OCI-LY7 (cell line): ENCODE measurements around the gene ARIH1. TPM values are rescaled to one million over a fixed set of nuclear protein-coding genes. Genes with fewer than 3 reads are reported as not detected.
"Not testable (repeated sequence)": the region's sequence is repeated elsewhere in the genome, so short reads cannot be mapped to it uniquely, and the experiment has no call there.

Experiments
- BruUV-seq: library from RNA; stranded (reverse); fragments of 400-500 nt; replicated peaks from 2 replicates; lab custom pipeline; 2021; lab: Mats Ljungman, UMichigan
- CTCF ChIA-PET: fragments of 300-600 bp; sonication (Branson Sonifier 250); formaldehyde crosslinking; loops from one replicate; lab custom pipeline; 2022; ENCODE audit warnings: antibody characterized with exemption; ENCODE audit not compliant: unreplicated experiment; lab: Charles Lee
- POLR2A ChIA-PET: fragments of 300-600 bp; sonication (Branson Sonifier 250); formaldehyde crosslinking; loops from one replicate; lab custom pipeline; 2022; ENCODE audit warnings: antibody characterized with exemption; lab: Charles Lee
- DNase-seq: peaks from one replicate; pipeline ENCODE4 v3.0.0-alpha.2; 2015; ENCODE audit warnings: low spot score
- H2AFZ ChIP-seq: fragments of 200-600 bp; sonication (generic), shearing (Covaris generic); 2 replicates; pipeline ENCODE4 v1.6.1; 2014; ENCODE audit warnings: mild to moderate bottlenecking, antibody characterized with exemption, low read length, moderate library complexity
- H3K27ac ChIP-seq: fragments of 200-600 bp; sonication (generic); 2 replicates; pipeline ENCODE4 v1.5.1; 2014; ENCODE audit warnings: mixed run types, low read depth, mild to moderate bottlenecking, moderate library complexity, low read length, inconsistent platforms; ENCODE audit not compliant: poor library complexity, severe bottlenecking
- H3K36me3 ChIP-seq: fragments of 200-600 bp; sonication (generic); 2 replicates; pipeline ENCODE4 v1.6.1; 2014; ENCODE audit warnings: mild to moderate bottlenecking, antibody characterized with exemption, low read length, moderate library complexity, mixed read lengths; ENCODE audit not compliant: insufficient read depth
- H3K4me1 ChIP-seq: fragments of 200-600 bp; sonication (generic); 2 replicates; pipeline ENCODE4 v1.5.1; 2014; ENCODE audit warnings: mild to moderate bottlenecking, low read length; ENCODE audit not compliant: insufficient read depth, poor library complexity, severe bottlenecking
- H3K4me2 ChIP-seq: fragments of 200-600 bp; sonication (generic); 2 replicates; pipeline ENCODE4 v1.6.1; 2014; ENCODE audit warnings: mild to moderate bottlenecking, low read length
- H3K4me3 ChIP-seq: fragments of 200-600 bp; sonication (generic); 2 replicates; pipeline ENCODE4 v1.5.1; 2014; ENCODE audit warnings: mild to moderate bottlenecking, low read depth, low read length; ENCODE audit not compliant: poor library complexity, severe bottlenecking
- H3K79me2 ChIP-seq: fragments of 200-600 bp; sonication (generic); 2 replicates; pipeline ENCODE4 v1.6.1; 2016; ENCODE audit warnings: low read depth, mild to moderate bottlenecking, low read length, moderate library complexity, mixed read lengths; ENCODE audit not compliant: insufficient read depth
- H3K9me2 ChIP-seq: fragments of 200-600 bp; sonication (generic); 2 replicates; pipeline ENCODE4 v1.6.1; 2016; ENCODE audit warnings: mild to moderate bottlenecking, low read length, mixed read lengths; ENCODE audit not compliant: insufficient read depth
- H3K9me3 ChIP-seq: fragments of 200-600 bp; sonication (generic); 2 replicates; pipeline ENCODE4 v1.6.1; 2014; ENCODE audit warnings: mild to moderate bottlenecking, mixed run types, low read length, mixed read lengths
- H4K20me1 ChIP-seq: fragments of 200-600 bp; sonication (generic); 2 replicates; pipeline ENCODE4 v1.6.1; 2014; ENCODE audit warnings: mild to moderate bottlenecking, antibody characterized with exemption, low read length, moderate library complexity, mixed read lengths; ENCODE audit not compliant: insufficient read depth
- CTCF ChIP-seq: fragments of 200-600 bp; sonication (generic); conservative IDR thresholded peaks from 2 replicates; pipeline ENCODE4 v1.5.1; 2014; ENCODE audit warnings: mild to moderate bottlenecking, antibody characterized with exemption, low read length, moderate library complexity, mixed read lengths
- EZH2phosphoT487 ChIP-seq: fragments of 200-600 bp; sonication (generic); IDR thresholded peaks from 2 replicates; pipeline ENCODE4 v1.6.1; 2018; ENCODE audit warnings: low read depth, borderline replicate concordance, mild to moderate bottlenecking, mixed run types, antibody characterized with exemption, low read length, moderate library complexity, mixed read lengths
- intact Hi-C: fragments of 100-400 bp; cut with micrococcal nuclease; formaldehyde crosslinking; loops from one replicate; pipeline ENCODE4 v1.10.0; 2022; ENCODE audit not compliant: unreplicated experiment
- total RNA-seq, 2 experiments: library from RNA; depleted of rRNA in 1 of 2; stranded (reverse); fragments of >200 nt in 1 of 2; shearing (Covaris generic) in 1 of 2; gene quantifications; 2 replicates each; pipeline ENCODE4 v1.2.3, GENCODE V29; 2014 to 2022

The ARIH1 gene
- total RNA-seq, 2 experiments from 2014 or later = 33.0 to 142 TPM

DNA sequence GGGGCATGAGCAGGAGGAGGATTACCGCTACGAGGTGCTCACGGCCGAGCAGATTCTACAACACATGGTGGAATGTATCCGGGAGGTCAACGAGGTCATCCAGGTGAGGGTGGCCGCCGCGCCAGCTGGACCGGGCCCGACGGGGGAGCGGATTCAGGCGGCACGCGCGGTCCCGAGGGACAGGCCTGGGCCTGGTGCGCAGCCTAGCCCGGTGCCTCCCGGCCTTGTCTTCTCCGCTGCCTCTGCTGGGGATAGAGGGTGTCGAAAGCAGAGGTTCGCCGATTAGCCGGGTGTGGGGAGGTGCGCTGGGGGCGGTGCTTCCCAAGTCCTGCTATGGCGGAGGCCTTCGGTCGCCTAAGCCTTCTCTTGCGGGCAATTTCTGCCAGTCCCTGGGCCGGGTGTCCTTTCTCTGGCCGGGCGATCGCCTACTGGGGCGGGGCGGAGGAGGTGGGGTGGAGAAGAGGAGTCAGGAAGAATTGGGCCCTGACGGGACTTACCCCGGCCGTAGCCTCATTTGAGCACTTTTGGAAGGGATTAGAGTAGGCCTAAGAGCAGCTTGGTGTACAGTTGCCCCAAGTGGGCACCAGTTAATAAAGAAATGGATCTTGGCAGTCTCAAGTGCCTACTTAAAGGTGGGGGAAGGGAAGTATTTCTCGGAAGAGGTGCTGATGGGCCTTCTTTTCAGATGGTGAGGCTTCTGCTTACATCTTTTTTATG, 940 bp downstream of the ARIH1 start:
- peak; percentile 10 for TF ChIP-seq CTCF
- TF ChIP-seq EZH2phosphoT487 = no peak
- ChIA-PET POLR2A (interaction anchor here (0.7 to 1.8 kb wide), 3 partner anchors 11 to 55 kb away, joined by 3 to 5 read pairs (median 5); no protein-coding TSS in a partner anchor), CTCF (no interaction called here)
- no peaks in the 10 kb centered on the region for H3K9me3 ChIP-seq
- H3K79me2 ChIP-seq = peaks cover 56% of the 10 kb centered on the region
- H4K20me1 ChIP-seq = peaks cover 20% of the 10 kb centered on the region
- DNase-seq = peak; percentile 83
- H2AFZ ChIP-seq = no peak overlapping the region
- no TSS peak for BruUV-seq
- H3K9me2 ChIP-seq = no peaks in the 10 kb centered on the region
- H3K36me3 ChIP-seq = peaks cover 50% of the 10 kb centered on the region
- H3K4me2 ChIP-seq = peak overlapping the region; percentile 96
- peak overlapping the region; percentile 85 for H3K27ac ChIP-seq
- intact Hi-C loops = loop anchor here (2.0 to 10.0 kb wide), 3 partner anchors 203 to 244 kb away; partner anchors contain the start of genes BBS4, HIGD2B, PARP6 and PKM
- H3K4me3 ChIP-seq = peak overlapping the region; percentile 94
- H3K4me1 ChIP-seq = peaks cover 30% of the 10 kb centered on the region

GRCh38 chr15:72475674-72476073, 1.5 kb downstream of the ARIH1 start:
- ChIA-PET POLR2A (interaction anchor here (0.7 to 1.8 kb wide), 3 partner anchors 10 to 55 kb away, joined by 3 to 5 read pairs (median 5); no protein-coding TSS in a partner anchor), CTCF (no interaction called here)
- Histone ChIP-seq H3K4me1 (peaks cover 30% of the 10 kb centered on the region), H3K27ac (peak overlapping the region; percentile 85), H2AFZ (no peak overlapping the region), H3K79me2 (peaks cover 62% of the 10 kb centered on the region), H3K4me3 (peak overlapping the region; percentile 94), H3K9me2 (no peaks in the 10 kb centered on the region), H3K4me2 (peak overlapping the region; percentile 96), H3K36me3 (peaks cover 55% of the 10 kb centered on the region), H4K20me1 (peaks cover 20% of the 10 kb centered on the region), H3K9me3 (no peaks in the 10 kb centered on the region)
- no TSS peak for BruUV-seq
- no peak for DNase-seq
- TF ChIP-seq CTCF (no peak), EZH2phosphoT487 (no peak)
- intact Hi-C loops = loop anchor here (2.0 to 10.0 kb wide), 2 partner anchors 209 to 245 kb away; partner anchors contain the start of genes BBS4, HIGD2B and PKM

GRCh38 chr15:72476330-72476729, 2.2 kb downstream of the ARIH1 start:
- POLR2A ChIA-PET, CTCF ChIA-PET, H2AFZ ChIP-seq, H3K27ac ChIP-seq, H3K9me3 ChIP-seq, DNase-seq, H3K9me2 ChIP-seq: not testable (repeated sequence)
- Histone ChIP-seq H3K4me3 (peak overlapping the region; percentile 94), H3K79me2 (peaks cover 69% of the 10 kb centered on the region), H3K4me1 (peaks cover 30% of the 10 kb centered on the region), H3K4me2 (peak overlapping the region; percentile 96), H3K36me3 (peaks cover 62% of the 10 kb centered on the region), H4K20me1 (peaks cover 24% of the 10 kb centered on the region)
- intact Hi-C loops = loop anchor here (10.0 kb wide), 1 partner anchor 208 kb away; the partner anchor contains the start of genes BBS4 and HIGD2B
- BruUV-seq = TSS peak; percentile 45
